MCF 10A (cell line): ENCODE results near the gene COX14. TPM values are rescaled to one million over a fixed set of nuclear protein-coding genes. Genes with fewer than 3 reads are reported as not detected.

Source experiments
- BruUV-seq: library from RNA; stranded (reverse); fragments of 400-500 nt; replicated peaks from 2 replicates; lab custom pipeline; 2021; lab: Mats Ljungman, UMichigan
- CTCF ChIA-PET: fragments of 300-600 bp; sonication (Branson Sonifier 250); formaldehyde crosslinking; extraction: SDS; loops from one replicate; lab custom pipeline; 2021; ENCODE audit warnings: antibody characterized with exemption, inconsistent platforms; lab: Yijun Ruan, JAX
- POLR2A ChIA-PET: fragments of 300-600, 350-650 bp; sonication (Branson Sonifier 250); formaldehyde crosslinking; extraction: SDS; loops from one replicate; lab custom pipeline; 2020; ENCODE audit warnings: antibody characterized with exemption, inconsistent platforms; lab: Yijun Ruan, JAX
- DNase-seq: peaks from one replicate; pipeline ENCODE4 v3.0.0-alpha.2; 2018; ENCODE audit not compliant: unreplicated experiment
- H3K27ac Mint-ChIP-seq: one replicate; pipeline ENCODE4 v1.8.0; 2022; ENCODE audit warnings: mild to moderate bottlenecking, low read depth, mixed read lengths; ENCODE audit not compliant: unreplicated experiment
- H3K27me3 Mint-ChIP-seq: one replicate; pipeline ENCODE4 v1.8.0; 2022; ENCODE audit warnings: mixed read lengths; ENCODE audit not compliant: insufficient read depth, unreplicated experiment
- H3K36me3 Mint-ChIP-seq: one replicate; pipeline ENCODE4 v1.8.0; 2022; ENCODE audit warnings: mild to moderate bottlenecking, moderate library complexity, mixed read lengths; ENCODE audit not compliant: insufficient read depth, unreplicated experiment
- H3K4me1 Mint-ChIP-seq: one replicate; pipeline ENCODE4 v1.8.0; 2022; ENCODE audit warnings: mixed read lengths; ENCODE audit not compliant: insufficient read depth, unreplicated experiment
- H3K4me3 Mint-ChIP-seq: one replicate; pipeline ENCODE4 v1.8.0; 2022; ENCODE audit warnings: mild to moderate bottlenecking, moderate library complexity, mixed read lengths; ENCODE audit not compliant: unreplicated experiment
- H3K9me3 Mint-ChIP-seq: one replicate; pipeline ENCODE4 v1.8.0; 2022; ENCODE audit warnings: mixed read lengths; ENCODE audit not compliant: unreplicated experiment
- CTCF ChIP-seq: fragments of 200-600 bp; IDR thresholded peaks from one replicate; pipeline ENCODE4 v1.8.0; 2022; ENCODE audit warnings: antibody characterized with exemption, mild to moderate bottlenecking; ENCODE audit not compliant: unreplicated experiment
- intact Hi-C: fragments of 100-400 bp; cut with micrococcal nuclease; formaldehyde crosslinking; loops from 2 replicates; pipeline ENCODE4 v1.14.1; 2022
- total RNA-seq: library from RNA; stranded (reverse); gene quantifications from 2 replicates; pipeline ENCODE4 v1.2.3, GENCODE V29; 2022

Gene COX14
- total RNA-seq, 1 experiment from 2014 or later, result 43.6 TPM

GRCh38 chr12:50066402-50066801 lies 45.6 kb upstream of the COX14 start:
- Mint-ChIP-seq H3K36me3 (no peaks in the 10 kb centered on the region), H3K27ac (no peak overlapping the region), H3K4me1 (peaks cover 14% of the 10 kb centered on the region), H3K27me3 (no peaks in the 10 kb centered on the region), H3K4me3 (no peak overlapping the region), H3K9me3 (no peaks in the 10 kb centered on the region)
- no peak for DNase-seq
- ChIA-PET POLR2A (interaction anchor here (1.3 kb wide), 1 partner anchor 168 kb away, joined by 3 read pairs; no protein-coding TSS in a partner anchor), CTCF (interaction anchor here (0.6 to 11.8 kb wide), 9 partner anchors 8 to 199 kb away, joined by 3 to 241 read pairs (median 6); partner anchors contain the start of gene AQP6)
- TF ChIP-seq CTCF, result no peak
- no TSS peak for BruUV-seq
- intact Hi-C loops, result no loop called here

GRCh38 chr12:50069069-50069468 lies 43.0 kb upstream of the COX14 start:
- BruUV-seq, result no TSS peak
- ChIA-PET POLR2A (interaction anchor here (0.9 to 2.1 kb wide), 3 partner anchors 44 to 102 kb away, joined by 3 to 7 read pairs (median 3); no protein-coding TSS in a partner anchor), CTCF (interaction anchor here (0.5 to 11.8 kb wide), 16 partner anchors 8 to 273 kb away, joined by 3 to 241 read pairs (median 6); partner anchors contain the start of gene AQP6)
- DNase-seq, result no peak
- no peaks in the 10 kb centered on the region for H3K27me3 Mint-ChIP-seq
- peaks cover 10% of the 10 kb centered on the region for H3K4me1 Mint-ChIP-seq
- H3K9me3 Mint-ChIP-seq, result no peaks in the 10 kb centered on the region
- no peak for TF ChIP-seq CTCF
- intact Hi-C loops, result no loop called here
- H3K27ac Mint-ChIP-seq, result no peak overlapping the region
- no peak overlapping the region for H3K4me3 Mint-ChIP-seq
- no peaks in the 10 kb centered on the region for H3K36me3 Mint-ChIP-seq

DNA sequence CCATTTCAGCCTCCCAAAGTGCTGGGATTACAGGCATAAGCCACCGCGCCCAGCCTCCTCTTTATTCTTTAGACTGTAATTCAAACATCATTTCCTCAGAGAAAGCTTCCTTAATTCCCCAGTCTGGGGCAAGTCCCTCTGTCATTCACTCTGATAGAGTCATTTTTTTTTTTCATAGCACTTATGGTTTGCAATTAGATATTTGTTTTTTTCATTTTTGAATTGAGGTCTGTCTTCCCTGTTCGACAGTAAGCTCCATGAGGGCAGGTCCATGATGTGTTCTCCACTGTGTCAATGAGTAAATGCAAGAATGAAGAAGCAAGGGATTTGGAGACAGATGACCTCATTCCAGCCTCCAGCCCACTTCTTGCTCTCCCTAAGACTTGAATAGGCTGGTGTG lies 42.5 kb upstream of the COX14 start:
- BruUV-seq, result no TSS peak
- TF ChIP-seq CTCF, result no peak
- H3K4me3 Mint-ChIP-seq, result no peak overlapping the region
- no peak overlapping the region for H3K27ac Mint-ChIP-seq
- H3K9me3 Mint-ChIP-seq, result no peaks in the 10 kb centered on the region
- intact Hi-C loops, result no loop called here
- POLR2A ChIA-PET, result interaction anchor here (0.7 to 2.1 kb wide), 5 partner anchors 10 to 1390 kb away, joined by 3 to 7 read pairs (median 4); no protein-coding TSS in a partner anchor
- H3K27me3 Mint-ChIP-seq, result no peaks in the 10 kb centered on the region
- H3K36me3 Mint-ChIP-seq, result no peaks in the 10 kb centered on the region
- H3K4me1 Mint-ChIP-seq, result peaks cover 10% of the 10 kb centered on the region
- CTCF ChIA-PET, result interaction anchor here (0.5 to 11.8 kb wide), 27 partner anchors 8 to 366 kb away, joined by 3 to 241 read pairs (median 4); partner anchors contain the start of genes AQP6 and SMARCD1
- DNase-seq, result no peak

- CTCF ChIA-PET, result interaction anchor here (0.6 to 11.8 kb wide), 49 partner anchors 9 to 1838 kb away, joined by 3 to 241 read pairs (median 4); partner anchors contain the start of genes AQP6, COX14, RACGAP1 and SMARCD1
- Mint-ChIP-seq H3K27me3 (no peaks in the 10 kb centered on the region), H3K9me3 (no peaks in the 10 kb centered on the region), H3K4me1 (peaks cover 15% of the 10 kb centered on the region), H3K27ac (no peak overlapping the region), H3K36me3 (no peaks in the 10 kb centered on the region), H3K4me3 (no peak overlapping the region)
- BruUV-seq, result no TSS peak
- intact Hi-C loops, result loop anchor here (1.0 to 10.0 kb wide), 4 partner anchors 103 to 564 kb away; no protein-coding TSS in a partner anchor
- peak; percentile 93 for TF ChIP-seq CTCF
- peak; percentile 80 for DNase-seq
- POLR2A ChIA-PET, result interaction anchor here (0.7 to 1.2 kb wide), 8 partner anchors 11 to 1389 kb away, joined by 3 to 5 read pairs (median 4); partner anchors contain the start of genes BCDIN3D and COX14
Measured at GRCh38 chr12:50070314-50071060, 41.5 kb upstream of the COX14 start.
